CMK (cell line): Measurements from ENCODE around the gene SPDEF.

Experiments
- DNase-seq: peaks from one replicate; pipeline ENCODE4 v3.0.0-alpha.2; 2010; ENCODE audit warnings: low read depth

Gene SPDEF

GRCh38 chr6:34544776-34545471, 11.2 kb downstream of the SPDEF start:
- peak; percentile 62 for DNase-seq

- DNase-seq = no peak
Observed at GRCh38 chr6:34544052-34544604, 12.0 kb downstream of the SPDEF start.

- no peak for DNase-seq
Observed at GRCh38 chr6:34543421-34543820, 12.7 kb downstream of the SPDEF start.

- DNase-seq = no peak
Observed at GRCh38 chr6:34540841-34541240, 15.3 kb downstream of the SPDEF start.

GRCh38 chr6:34540222-34540621, 15.9 kb downstream of the SPDEF start:
- no peak for DNase-seq

GRCh38 chr6:34539181-34539580, 16.9 kb downstream of the SPDEF start:
- no peak for DNase-seq

- no peak for DNase-seq
Observed at GRCh38 chr6:34538581-34538980, 17.5 kb downstream of the SPDEF start.

GRCh38 chr6:34537922-34538550, 18.1 kb downstream of the SPDEF start:
- DNase-seq = no peak

GRCh38 chr6:34536959-34537848, 18.9 kb downstream of the SPDEF start:
- DNase-seq = no peak

GRCh38 chr6:34536251-34536958, 19.7 kb downstream of the SPDEF start:
- DNase-seq = no peak

- no peak for DNase-seq
Observed at GRCh38 chr6:34535646-34536045, 20.5 kb downstream of the SPDEF start.

- DNase-seq = no peak
Observed at GRCh38 chr6:34535199-34535598, 20.9 kb downstream of the SPDEF start.

- DNase-seq = no peak
Observed at GRCh38 chr6:34534656-34535055, 21.5 kb downstream of the SPDEF start.

GRCh38 chr6:34534146-34534545, 22.0 kb downstream of the SPDEF start:
- DNase-seq = no peak

GRCh38 chr6:34532230-34532629, 23.9 kb downstream of the SPDEF start:
- no peak for DNase-seq

GRCh38 chr6:34531580-34532201, 24.4 kb downstream of the SPDEF start:
- DNase-seq = no peak

- no peak for DNase-seq
Observed at GRCh38 chr6:34530753-34531365, 25.3 kb downstream of the SPDEF start.

- DNase-seq = no peak
Observed at GRCh38 chr6:34529665-34530327, 26.3 kb downstream of the SPDEF start.

GRCh38 chr6:34528996-34529664, 27.0 kb downstream of the SPDEF start:
- no peak for DNase-seq
